Natural killer cell (primary cell): ENCODE data around the gene GNAT2. TPM values are rescaled to one million over a fixed set of nuclear protein-coding genes. Genes with fewer than 3 reads are reported as not detected.

Experiments used
- ATAC-seq, 3 donors: fragments of 150-1000 bp in 2 of 3; fragments of 200-7000 bp in 1 of 3; cut with Tn5 transposase; 1 replicate in 1 of 3; 2 replicates in 2 of 3; pipeline ENCODE4 v1.10.0; 2021; ENCODE audit warnings: mild to moderate bottlenecking in 2 of 3, moderate library complexity in 2 of 3
- DNase-seq, 2 donors: peaks; one replicate each; pipeline versions ENCODE4 v3.0.0 to v3.0.0-alpha.2; 2013 to 2021; ENCODE audit warnings: mixed read lengths in 1 of 2
- H3K27ac ChIP-seq: one replicate; pipeline ENCODE4 v1.5.1; 2013; ENCODE audit warnings: mild to moderate bottlenecking, low read length
- H3K27me3 ChIP-seq: one replicate; pipeline ENCODE4 v1.6.1; 2013; ENCODE audit warnings: low read length; ENCODE audit not compliant: control insufficient read depth, insufficient read depth
- H3K36me3 ChIP-seq: one replicate; pipeline ENCODE4 v1.6.1; 2013; ENCODE audit warnings: low read length; ENCODE audit not compliant: control insufficient read depth, insufficient read depth
- H3K4me1 ChIP-seq: one replicate; pipeline ENCODE4 v1.6.1; 2013; ENCODE audit warnings: low read length; ENCODE audit not compliant: control insufficient read depth, insufficient read depth
- H3K4me3 ChIP-seq: one replicate; pipeline ENCODE4 v1.5.1; 2013; ENCODE audit warnings: low read length
- H3K9me3 ChIP-seq: one replicate; pipeline ENCODE4 v1.6.1; 2013; ENCODE audit warnings: low read length; ENCODE audit not compliant: control insufficient read depth, insufficient read depth
- H3K27ac Mint-ChIP-seq, 2 donors: one replicate each; pipeline ENCODE4 v1.8.0; 2022; ENCODE audit warnings: mild to moderate bottlenecking in 2 of 2, mixed read lengths in 2 of 2, moderate library complexity in 1 of 2
- H3K27me3 Mint-ChIP-seq, 2 donors: one replicate each; pipeline ENCODE4 v1.8.0; 2022; ENCODE audit warnings: low read depth in 2 of 2, mixed read lengths in 2 of 2
- H3K36me3 Mint-ChIP-seq: one replicate; pipeline ENCODE4 v1.8.0; 2022; ENCODE audit warnings: mixed read lengths
- H3K4me1 Mint-ChIP-seq, 2 donors: one replicate each; pipeline ENCODE4 v1.8.0; 2022; ENCODE audit warnings: mixed read lengths in 2 of 2
- H3K4me3 Mint-ChIP-seq: one replicate; pipeline ENCODE4 v1.8.0; 2022; ENCODE audit warnings: mild to moderate bottlenecking, moderate library complexity, mixed read lengths
- H3K9me3 Mint-ChIP-seq, 2 donors: one replicate each; pipeline ENCODE4 v1.8.0; 2022; ENCODE audit warnings: mixed read lengths in 2 of 2
- WGBS: methylation state at CpG from one replicate; pipeline ENCODE4 v1.1.7; 2013; ENCODE audit warnings: missing lambda C conversion rate; ENCODE audit not compliant: insufficient coverage; 5-methylcytosine and 5-hydroxymethylcytosine counted together
- intact Hi-C: fragments of 100-400 bp; cut with micrococcal nuclease; formaldehyde crosslinking; loops from one replicate; pipeline ENCODE4 v1.14.2; 2022
- total RNA-seq, 4 donors: library from RNA; stranded (reverse); fragments of 120-200 nt in 1 of 4; gene quantifications; one replicate each; pipeline versions ENCODE4 v1.2.3 to v1.2.4, GENCODE V29; 2013 to 2022
- TF ChIP-seq, protein P1 (sequence below): fragments of 200-600 bp; IDR thresholded peaks from one replicate; pipeline ENCODE4 v1.8.0; 2022; ENCODE audit warnings: antibody characterized with exemption

GNAT2 gene
- total RNA-seq, 3 donors from 2014 or later (not counting 1 experiment from before 2014, with no cell fraction given): not detected

DNA sequence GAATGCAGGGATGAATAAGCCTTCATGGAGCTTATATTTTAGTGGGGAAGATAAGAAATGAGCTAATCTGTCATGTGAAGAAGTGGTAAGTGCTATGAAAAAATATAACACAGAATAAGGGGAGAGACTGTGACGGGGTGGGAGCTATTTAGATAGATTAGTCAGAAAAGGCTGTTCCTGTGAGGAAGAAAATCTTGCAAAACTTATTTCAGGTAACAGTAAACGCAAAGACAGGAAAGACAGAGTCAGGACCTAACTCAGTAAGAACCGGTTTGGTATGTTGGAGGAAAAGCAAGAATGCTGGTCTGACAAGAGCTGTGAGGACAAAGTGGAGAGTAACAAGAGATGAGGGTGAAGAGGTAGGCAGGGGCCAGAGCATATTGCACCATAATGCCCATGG lies 49.0 kb downstream of the GNAT2 start:
- 88% methylated on average over 3 of the region's 3 CpGs for WGBS
- H3K36me3 ChIP-seq: peaks cover 6% of the 10 kb centered on the region
- no peak for ATAC-seq
- no peaks in the 10 kb centered on the region for H3K27me3 Mint-ChIP-seq
- no peak for DNase-seq
- TF ChIP-seq, protein P1, sequence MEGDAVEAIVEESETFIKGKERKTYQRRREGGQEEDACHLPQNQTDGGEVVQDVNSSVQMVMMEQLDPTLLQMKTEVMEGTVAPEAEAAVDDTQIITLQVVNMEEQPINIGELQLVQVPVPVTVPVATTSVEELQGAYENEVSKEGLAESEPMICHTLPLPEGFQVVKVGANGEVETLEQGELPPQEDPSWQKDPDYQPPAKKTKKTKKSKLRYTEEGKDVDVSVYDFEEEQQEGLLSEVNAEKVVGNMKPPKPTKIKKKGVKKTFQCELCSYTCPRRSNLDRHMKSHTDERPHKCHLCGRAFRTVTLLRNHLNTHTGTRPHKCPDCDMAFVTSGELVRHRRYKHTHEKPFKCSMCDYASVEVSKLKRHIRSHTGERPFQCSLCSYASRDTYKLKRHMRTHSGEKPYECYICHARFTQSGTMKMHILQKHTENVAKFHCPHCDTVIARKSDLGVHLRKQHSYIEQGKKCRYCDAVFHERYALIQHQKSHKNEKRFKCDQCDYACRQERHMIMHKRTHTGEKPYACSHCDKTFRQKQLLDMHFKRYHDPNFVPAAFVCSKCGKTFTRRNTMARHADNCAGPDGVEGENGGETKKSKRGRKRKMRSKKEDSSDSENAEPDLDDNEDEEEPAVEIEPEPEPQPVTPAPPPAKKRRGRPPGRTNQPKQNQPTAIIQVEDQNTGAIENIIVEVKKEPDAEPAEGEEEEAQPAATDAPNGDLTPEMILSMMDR: no peak
- no peaks in the 10 kb centered on the region for H3K9me3 ChIP-seq
- H3K27ac ChIP-seq: no peak overlapping the region
- intact Hi-C loops: no loop called here
- H3K27ac Mint-ChIP-seq: no peak overlapping the region
- no peaks in the 10 kb centered on the region for H3K9me3 Mint-ChIP-seq
- H3K4me3 ChIP-seq: no peak overlapping the region
- no peaks in the 10 kb centered on the region for H3K27me3 ChIP-seq
- no peaks in the 10 kb centered on the region for H3K4me1 ChIP-seq
- no peak overlapping the region for H3K4me3 Mint-ChIP-seq
- H3K4me1 Mint-ChIP-seq: peaks cover 34% of the 10 kb centered on the region in 2 donors
- no peaks in the 10 kb centered on the region for H3K36me3 Mint-ChIP-seq

DNA sequence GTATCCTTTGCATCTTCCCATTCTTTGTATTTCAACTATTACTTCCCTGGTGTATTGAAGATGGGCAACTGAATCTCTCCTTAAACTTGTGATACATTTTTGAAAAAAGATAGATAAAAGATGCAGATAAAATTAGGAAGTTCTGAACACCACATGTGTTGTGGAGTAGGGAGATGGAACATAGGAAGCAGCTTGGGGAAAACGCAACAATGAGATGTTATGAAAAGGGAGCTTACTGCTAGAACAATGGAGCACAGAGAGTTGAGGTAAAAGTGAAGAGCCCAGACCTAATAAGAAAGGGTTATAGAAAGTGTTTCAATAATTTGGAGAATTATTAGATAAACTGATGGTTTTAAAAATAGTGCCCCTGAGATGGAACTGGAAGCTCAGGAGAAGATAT lies 50.1 kb downstream of the GNAT2 start:
- Mint-ChIP-seq H3K9me3 (no peaks in the 10 kb centered on the region), H3K27me3 (no peaks in the 10 kb centered on the region), H3K27ac (no peak overlapping the region), H3K36me3 (no peaks in the 10 kb centered on the region), H3K4me1 (peaks cover 42% of the 10 kb centered on the region in 2 donors), H3K4me3 (no peak overlapping the region)
- DNase-seq (no peak), ATAC-seq (no peak)
- intact Hi-C loops: no loop called here
- Histone ChIP-seq H3K4me1 (peaks cover 7% of the 10 kb centered on the region), H3K4me3 (no peak overlapping the region), H3K27me3 (no peaks in the 10 kb centered on the region), H3K27ac (no peak overlapping the region), H3K36me3 (peaks cover 2% of the 10 kb centered on the region), H3K9me3 (no peaks in the 10 kb centered on the region)
- TF ChIP-seq, protein P1: no peak
- WGBS: 96% methylated on average over 1 of the region's 1 CpG

DNA sequence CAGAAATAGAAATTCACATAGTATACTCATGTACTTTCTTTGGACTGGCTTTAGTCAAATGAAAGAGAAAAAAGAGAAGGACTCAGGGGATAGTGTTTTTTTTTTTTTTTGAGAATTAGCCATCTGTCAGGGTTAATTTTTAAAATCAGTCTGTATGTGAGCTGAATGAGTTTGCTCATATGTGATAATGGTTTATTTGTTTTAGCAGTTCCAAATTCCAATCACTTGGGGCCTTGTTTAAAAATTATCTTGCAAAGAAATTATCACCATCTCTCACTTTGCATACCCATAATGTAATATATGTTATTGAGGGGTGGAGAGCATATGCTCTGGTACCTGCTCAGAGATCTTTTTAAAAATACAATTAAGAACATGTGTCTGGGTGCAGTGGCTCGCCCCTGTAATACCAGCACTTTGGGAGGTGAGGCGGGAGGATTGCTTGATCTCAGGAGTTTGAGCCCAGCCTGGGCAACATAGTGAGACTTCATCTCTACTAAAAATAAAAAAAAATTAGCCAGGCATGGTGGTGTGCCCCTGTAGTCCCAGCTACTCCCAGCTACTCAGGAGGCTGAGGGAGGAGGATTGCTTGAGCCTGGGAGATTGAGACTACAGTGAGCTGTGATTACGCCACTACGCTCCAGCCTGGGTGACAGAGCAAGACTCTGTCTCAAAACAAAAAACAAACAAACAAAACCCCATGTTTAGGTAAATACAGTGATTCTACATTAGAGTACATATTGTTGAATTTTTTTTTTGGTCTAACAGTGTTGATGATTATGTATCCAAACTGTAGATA lies 51.3 kb downstream of the GNAT2 start:
- H3K9me3 ChIP-seq: no peaks in the 10 kb centered on the region
- Mint-ChIP-seq H3K27ac (peak overlapping the region; percentile 9 to 41), H3K9me3 (no peaks in the 10 kb centered on the region), H3K36me3 (no peaks in the 10 kb centered on the region), H3K27me3 (no peaks in the 10 kb centered on the region), H3K4me3 (no peak overlapping the region), H3K4me1 (peaks cover 45 to 51% of the 10 kb centered on the region in 2 donors)
- H3K36me3 ChIP-seq: no peaks in the 10 kb centered on the region
- no peak overlapping the region for H3K4me3 ChIP-seq
- no peak for ATAC-seq
- no peak overlapping the region for H3K27ac ChIP-seq
- peaks cover 9% of the 10 kb centered on the region for H3K4me1 ChIP-seq
- DNase-seq: no peak
- no peaks in the 10 kb centered on the region for H3K27me3 ChIP-seq
- intact Hi-C loops: no loop called here
- TF ChIP-seq, protein P1: no peak
- 93% methylated on average over 2 of the region's 4 CpGs for WGBS

DNA sequence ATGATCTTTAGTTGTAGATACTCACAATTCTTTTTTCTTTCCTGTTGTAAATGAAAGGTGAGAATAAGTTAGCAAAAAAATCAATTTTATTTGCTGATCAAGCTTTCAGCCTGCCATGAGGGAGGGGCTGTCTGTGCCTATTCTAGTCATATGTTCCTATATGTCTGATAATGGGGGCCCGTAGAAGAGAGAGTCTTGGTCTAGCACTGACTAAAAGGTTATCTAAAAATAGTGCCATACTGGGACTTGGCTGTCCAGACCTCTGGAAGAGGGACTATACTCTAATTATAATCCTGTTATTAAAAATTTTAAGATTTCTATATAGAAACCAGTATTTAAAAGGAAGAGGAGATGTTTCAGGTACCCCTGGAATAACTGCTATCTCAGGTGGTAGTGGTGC lies 52.4 kb downstream of the GNAT2 start:
- Mint-ChIP-seq H3K4me3 (no peak overlapping the region), H3K36me3 (no peaks in the 10 kb centered on the region), H3K9me3 (no peaks in the 10 kb centered on the region), H3K4me1 (peaks cover 40 to 46% of the 10 kb centered on the region in 2 donors), H3K27me3 (no peaks in the 10 kb centered on the region), H3K27ac (peak overlapping the region in 1 of 2 donors; percentile 37)
- H3K4me3 ChIP-seq: no peak overlapping the region
- 89% methylated on average over 1 of the region's 1 CpG for WGBS
- no peak overlapping the region for H3K27ac ChIP-seq
- no peak for ATAC-seq
- peaks cover 12% of the 10 kb centered on the region for H3K4me1 ChIP-seq
- H3K27me3 ChIP-seq: no peaks in the 10 kb centered on the region
- no peak for DNase-seq
- H3K36me3 ChIP-seq: no peaks in the 10 kb centered on the region
- TF ChIP-seq, protein P1: no peak
- intact Hi-C loops: no loop called here
- H3K9me3 ChIP-seq: no peaks in the 10 kb centered on the region
